CD4-positive, alpha-beta T cell treated with Interleukin-4 for 4 hours (primary cell): ENCODE data around the gene NPHP4.
A peak's percentile ranks its signal among the peaks of the same experiment; 100 is the strongest.

Experiments
- DNase-seq: peaks from one replicate; pipeline ENCODE4 v3.0.0-alpha.2; 2020

NPHP4 gene

DNA sequence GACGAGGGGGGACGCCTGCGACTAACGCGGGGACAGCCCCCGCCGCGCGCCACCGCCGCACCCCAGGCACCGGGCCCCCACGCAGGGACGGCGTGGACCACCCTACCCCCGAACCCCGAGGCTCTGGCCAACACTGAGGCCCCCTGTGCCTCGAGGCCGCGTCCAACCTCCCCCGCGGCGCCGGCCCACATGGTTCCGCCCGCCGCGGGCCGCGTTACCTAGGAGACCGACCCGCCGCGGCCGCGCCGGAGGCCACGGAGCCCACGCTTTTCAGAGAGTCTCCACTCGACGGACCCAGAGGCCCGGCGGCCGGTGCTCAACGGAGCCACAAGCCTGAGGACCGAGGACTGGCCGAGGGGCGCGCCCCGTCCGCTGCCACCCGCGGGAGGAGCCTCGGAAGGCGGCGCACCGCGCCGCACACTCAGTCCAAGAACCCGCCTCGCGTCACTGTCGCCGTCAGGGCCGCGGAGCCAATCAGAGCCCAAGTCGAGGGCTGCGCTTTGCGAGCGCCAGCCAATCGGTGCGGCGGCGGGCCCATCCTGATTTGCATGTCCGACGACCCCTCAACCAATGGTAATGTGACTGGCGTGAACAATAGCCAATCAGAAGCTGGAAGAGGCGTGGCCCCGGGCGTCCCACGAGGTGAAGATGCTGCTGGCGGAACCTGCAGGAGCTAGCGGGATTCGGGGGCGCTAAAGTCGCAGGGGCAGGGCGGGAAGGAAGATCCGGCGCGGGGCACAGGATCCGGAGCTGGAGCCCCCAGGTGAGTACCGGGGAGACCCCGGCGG is at the start of gene NPHP4:
TSS of gene NPHP4 (minus strand) at position 400 of the 788 bp plus-strand sequence. CDS start 6,136 bp downstream, outside the sequence.
- DNase-seq = peak; percentile 100

DNA sequence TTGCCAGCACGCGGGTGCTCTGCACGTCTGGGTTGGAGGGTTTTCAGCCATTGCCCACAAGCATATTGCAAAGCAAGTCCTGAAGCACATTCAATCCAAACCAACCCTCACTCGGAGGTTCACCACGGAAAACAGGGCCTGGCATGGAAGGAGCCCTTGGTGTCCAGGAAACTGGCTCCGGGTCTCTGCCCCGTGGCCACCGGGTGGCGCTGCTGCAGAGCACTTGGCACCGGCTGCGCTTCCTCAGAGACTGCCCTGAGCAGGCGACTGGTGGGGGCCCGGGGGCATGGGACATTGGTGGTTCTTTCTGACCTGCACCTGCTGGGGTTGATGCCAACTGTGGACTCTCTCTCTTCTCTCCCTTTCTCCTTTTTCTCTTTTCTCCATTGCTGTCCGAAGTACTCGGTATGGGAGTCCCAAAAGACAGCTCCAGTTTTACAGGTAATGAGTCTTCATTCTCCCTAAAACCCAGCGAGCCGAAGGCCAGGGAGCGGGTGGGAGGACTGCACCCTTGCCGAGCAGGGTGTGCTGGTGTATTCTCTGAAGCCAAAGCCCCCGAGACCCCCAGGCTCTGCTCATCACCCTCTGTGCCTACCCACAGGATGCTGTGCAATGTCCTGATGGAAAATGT is 49.3 kb upstream of the NPHP4 start:
- no peak for DNase-seq

DNA sequence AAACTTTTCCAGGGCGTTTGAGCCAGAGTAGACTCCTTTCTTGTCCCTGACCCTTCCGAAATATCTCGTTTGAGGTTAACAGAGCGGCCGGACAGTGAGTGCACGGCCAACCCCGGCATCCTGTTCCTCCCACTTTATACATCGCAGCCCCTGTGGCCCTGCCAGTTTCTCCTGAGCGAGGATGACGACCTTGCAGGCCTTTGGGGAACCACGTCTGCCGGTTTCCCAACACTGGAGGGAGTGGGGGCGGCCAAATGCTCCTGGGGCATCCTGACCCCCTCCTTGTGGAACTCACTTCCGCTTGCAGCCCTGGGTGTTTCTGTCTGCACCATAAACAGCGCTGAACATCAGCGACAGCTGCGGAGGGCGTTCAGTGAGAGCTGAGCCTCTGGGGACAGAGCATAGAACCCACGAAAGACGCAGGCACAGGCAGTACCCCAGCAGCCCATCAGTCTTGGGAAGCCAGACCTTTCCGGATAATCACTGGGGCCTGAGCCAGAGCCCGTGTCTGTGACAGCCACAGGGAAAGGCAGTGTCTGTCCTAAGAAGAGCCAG is 48.7 kb upstream of the NPHP4 start:
- DNase-seq = no peak

DNA sequence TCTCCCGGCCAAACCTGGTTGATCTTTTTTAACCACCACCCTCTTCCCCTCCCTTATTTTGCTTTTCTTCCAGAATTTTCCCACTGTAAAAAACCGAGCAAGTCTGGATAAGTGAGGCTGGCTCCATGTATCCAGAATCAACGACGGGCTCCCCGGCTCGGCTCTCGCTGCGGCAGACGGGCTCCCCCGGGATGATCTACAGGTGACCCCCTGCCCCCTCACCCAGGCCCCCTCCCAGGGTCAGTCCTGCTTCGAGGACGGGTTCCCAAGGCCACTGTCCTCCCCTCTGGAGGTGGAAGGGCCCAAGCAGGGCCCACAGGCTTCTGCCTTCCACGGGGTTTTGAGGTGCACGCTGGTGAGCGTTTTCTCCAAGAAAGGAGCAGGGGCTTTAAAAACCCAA is 48.2 kb upstream of the NPHP4 start:
- DNase-seq = no peak

DNA sequence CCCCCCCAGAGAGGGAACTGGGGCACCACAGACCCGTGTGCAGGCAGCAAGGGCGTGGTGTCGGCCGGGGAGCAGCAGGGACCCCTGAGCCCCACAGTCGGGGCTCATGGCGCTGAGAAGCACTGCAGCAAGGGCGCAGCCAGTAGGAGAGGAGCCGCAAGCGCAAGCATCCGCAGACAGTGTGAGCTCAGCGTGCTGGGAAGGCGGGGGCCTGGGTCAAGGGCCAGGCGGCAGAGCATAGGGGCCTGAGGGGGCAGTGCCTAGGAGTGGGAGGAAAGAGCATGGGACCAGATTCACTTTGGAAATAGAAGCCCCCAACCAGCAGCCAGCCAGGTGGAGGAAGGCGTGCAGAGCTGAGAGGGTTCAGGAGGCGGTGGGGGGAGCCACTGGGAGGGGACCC is 46.8 kb upstream of the NPHP4 start:
- DNase-seq = no peak

DNA sequence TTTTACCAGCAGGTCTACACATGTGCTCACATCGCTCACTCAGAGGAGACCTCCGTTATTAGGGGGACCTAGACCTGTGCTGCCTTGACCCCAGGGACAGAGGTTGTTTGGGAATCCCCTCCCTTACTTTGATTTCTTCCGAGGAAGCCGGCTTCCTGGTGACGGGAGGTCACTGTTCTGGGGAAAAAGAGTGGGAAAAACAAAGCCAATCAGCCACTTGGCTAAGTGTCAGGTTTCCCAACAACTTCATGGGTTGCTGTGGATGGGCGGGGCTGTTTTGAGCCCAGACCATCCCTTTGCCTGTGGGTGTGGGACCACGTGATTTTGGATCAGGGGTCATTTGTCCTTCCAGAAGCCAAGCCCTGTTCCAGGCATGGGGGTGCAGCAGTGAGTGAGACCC is 46.4 kb upstream of the NPHP4 start:
- no peak for DNase-seq

DNA sequence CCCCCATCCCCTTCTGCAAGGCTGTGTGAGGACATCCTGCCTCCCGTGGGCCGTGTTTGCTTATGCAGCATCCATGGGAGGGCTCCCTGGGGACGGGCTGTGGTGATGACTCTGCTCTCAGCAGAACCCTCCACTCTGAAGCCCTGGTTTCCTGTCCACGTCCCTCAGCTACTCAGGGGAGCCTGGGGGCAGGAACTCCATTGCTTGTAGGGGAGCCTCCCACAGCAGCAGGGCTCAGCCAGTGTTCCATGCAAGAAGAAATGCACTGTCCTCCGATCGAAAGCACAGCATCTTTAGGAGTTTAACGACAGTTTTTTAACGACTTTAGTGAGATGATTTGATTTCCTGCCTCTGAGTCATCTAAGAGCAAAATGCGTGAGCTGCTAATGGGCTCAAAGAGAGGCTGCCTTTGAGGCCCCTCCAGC is 45.1 kb upstream of the NPHP4 start:
- no peak for DNase-seq

DNA sequence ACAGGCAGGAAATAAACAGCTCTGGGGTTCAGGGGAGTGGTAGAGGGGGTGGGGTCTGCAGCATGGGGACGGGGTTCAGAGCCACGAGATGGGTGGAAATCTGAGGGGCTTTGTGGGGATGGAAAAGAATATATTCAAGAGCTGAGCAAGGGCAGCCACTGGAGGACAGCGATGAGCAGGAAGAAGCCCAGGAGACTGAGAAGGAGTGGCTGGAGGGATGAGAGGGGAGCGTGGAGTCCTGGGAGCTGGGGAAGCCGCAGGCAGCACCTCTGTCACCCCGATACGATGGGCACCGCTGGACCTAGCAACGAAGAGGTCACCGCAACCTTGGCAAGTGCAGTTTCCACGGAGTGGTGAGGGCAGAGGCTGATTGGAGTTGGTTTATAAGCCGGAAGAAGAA is 43.5 kb upstream of the NPHP4 start:
- DNase-seq = no peak

DNA sequence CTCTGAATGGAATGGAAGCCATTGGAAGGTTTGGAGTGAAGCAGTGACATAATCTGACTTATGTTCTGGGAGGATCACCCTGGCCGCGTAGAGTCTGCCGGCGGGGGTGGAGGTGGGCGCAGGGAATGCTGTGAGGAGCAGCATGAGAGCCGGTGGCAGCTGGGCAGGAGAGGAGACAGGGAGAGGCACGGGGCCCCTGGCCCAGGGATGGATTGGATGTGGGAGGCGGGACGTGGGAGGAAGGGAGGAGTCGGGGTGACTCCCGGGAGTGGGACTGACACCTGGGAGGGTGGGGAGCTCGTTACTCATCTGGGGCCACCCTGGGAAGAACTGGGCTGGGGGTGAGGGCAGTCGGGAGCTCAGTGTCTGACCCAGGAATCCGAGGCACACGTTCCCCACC is 43.1 kb upstream of the NPHP4 start:
- DNase-seq = no peak

DNA sequence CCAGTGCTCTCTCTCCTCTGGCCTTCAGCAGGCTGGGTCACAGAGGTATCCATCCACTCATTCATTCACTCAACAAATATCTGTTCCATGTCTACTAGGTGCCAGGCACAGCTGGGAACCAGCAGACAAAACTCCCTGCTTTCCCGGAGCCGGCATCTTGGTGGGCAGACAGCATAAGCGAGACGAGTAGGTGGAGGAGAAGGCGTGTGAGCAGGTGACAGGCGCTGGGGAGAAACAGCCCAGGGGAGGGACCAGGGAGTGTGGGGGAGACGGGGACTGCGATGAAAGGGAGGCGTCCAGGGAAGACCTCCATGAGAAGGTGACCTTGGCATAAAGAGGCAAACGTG is 42.5 kb upstream of the NPHP4 start:
- no peak for DNase-seq

DNA sequence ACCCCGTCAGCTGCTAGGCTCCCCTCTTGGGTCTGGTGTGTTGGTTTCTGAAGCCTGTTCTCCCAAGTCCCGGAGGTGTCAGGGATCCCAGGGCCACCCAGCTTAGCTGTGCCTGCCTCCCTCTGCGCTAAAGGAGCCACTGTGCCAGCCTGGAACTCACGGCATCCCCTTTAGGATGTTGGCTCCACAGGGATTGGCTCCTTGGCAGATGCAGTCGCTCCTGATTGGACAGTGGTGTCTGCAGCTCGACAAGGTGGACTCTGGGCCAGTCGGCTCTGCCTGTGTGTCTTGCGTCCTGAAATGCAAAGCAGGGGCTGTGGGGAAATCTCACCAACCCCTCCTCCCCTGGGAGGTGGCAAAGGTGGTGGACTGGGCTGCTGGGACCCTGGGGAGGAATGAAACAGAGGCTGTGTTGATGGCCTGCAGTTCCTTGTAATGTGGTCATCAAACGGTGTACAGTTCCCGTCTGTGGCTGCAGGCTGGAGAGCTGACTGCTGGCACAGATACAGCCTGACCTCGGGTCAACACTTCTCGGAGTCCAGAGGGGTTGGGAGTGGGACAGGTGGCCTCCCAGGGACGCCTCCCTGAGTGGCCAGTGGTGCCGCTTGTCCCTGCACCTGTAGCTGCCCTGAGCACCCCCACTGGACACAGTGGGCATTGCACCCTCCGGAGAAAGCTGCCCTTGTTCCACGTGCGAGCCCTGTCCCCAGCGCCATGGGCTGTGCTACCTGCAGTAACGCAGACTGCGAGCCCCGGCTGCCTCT is 41.9 kb upstream of the NPHP4 start:
- no peak for DNase-seq

DNA sequence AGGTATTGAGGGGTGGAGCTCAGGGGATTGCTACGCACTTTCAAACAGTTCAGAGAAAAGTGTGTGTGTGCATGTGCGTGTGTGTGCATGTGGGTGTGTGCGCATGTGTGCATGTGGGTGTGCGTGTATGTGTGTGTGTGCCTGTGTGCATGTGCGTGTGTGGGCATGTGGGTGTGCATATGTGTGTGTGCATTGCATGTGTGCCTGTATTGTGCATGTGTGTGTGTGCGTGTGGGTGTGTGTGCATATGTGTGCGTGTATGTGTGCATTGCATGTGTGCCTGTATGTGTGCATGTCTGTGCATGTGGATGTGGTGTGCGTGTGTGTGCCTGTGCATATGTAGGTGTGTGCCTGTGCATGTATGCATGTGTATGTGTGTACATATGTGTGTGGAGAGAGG is 40.9 kb upstream of the NPHP4 start:
- no peak for DNase-seq

DNA sequence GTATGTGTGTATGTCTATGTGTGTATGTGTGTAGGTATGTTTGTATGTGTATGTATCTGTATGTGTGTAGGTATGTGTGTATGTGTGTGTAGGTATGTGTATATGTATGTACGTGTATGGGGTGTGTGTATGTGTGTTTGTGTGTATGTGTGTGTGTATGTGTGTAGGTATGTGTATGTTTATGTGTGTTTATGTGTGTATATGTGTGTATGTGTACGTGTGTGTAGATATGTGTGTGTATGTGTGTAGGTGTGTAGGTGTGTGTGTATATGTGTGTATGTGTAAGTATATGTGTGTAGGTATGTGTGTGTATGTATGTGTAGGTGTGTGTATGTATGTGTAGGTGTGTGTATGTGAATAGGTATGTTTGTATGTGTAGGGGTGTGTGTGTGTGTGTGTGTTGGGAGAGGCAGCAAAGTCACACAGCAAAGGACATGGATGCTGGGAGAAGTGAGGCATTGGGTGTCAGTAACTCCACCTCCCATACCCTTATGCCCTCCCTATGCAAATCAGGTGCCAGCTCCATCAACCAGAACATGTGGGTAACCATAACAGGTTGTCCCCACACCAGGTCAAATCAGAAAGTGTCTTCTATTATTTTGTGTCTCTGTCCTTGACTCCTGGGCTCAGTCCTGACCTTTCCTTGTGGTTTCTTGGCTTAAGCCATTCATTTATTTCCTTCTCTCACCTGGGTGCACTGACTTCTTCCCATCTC is 38.5 kb upstream of the NPHP4 start:
- no peak for DNase-seq

DNA sequence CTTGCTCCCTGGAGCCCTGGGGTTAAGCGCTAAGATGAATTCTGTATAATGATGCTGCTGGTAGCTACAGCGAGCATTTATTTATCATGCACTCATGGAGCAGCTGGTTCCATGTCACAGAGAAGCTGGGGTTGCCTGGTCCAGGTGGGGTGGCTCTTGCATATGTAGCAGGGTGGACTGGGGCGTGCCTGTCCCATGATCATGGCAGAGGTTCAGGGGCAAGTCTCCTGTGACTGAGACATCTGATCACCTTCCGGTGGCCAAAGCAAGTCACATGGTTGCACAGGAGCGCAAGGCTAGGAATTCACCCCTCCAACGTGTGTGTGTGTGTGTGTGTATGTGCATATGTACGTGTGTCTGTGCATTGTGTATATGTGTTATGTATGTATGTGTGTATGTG is 37.9 kb upstream of the NPHP4 start:
- no peak for DNase-seq

DNA sequence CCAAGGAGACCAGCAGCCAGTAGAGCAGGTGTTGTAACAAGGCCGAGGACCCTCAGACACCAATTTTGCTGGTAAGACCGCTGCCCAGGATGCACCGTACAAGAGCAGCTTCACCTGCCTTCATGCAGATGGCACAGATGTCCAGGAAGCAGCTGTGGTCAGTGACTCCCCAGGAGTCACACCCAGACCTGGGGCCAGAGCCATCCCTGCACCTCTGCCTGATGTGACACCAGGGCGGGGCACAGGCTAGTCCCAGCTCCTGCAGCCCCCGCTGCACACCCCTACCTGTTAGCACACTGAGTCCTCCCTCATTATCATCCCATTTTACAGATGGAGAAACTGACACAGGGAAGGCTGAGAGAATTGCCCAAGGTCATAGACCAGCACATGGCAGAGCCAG is 37.1 kb upstream of the NPHP4 start:
- no peak for DNase-seq

DNA sequence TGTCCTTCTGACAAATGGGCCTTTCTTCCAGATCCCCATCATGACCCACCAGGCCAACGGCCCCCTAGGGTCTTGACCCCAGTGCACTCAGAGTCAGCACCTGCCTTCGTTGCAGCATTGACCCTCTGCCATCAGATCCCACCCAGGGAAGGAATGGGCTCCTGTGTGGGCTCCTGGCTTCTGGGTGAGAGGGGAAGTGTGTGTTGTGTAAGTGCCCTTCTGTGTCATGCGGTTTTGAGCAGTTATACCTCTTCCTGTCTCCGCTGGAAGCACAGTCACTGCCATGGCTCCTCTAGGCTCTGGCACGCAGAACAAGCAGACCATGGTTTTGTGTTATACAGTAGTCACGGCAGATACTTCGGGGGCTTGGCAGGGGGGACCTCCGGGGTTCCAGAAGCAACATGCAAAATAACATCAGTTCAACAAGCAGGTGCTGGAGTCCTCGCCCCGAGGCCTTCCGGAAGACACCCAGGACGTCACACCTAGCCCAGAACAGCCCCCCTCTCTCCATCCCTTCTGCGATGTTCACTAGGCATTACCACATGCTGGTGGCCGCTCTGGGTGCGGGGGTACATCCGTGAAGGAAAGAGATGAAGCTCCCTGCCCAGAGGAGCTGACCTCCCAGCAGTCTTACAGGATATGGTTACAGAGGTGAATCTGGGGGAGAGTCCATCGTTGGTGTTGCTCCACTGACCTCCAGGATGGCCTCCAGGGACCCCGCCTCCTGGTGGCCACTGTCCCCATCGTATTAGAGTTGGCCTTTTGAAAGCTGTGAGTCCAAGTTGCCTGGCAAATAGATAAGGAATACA is 36.0 kb upstream of the NPHP4 start:
- peak; percentile 75 for DNase-seq

DNA sequence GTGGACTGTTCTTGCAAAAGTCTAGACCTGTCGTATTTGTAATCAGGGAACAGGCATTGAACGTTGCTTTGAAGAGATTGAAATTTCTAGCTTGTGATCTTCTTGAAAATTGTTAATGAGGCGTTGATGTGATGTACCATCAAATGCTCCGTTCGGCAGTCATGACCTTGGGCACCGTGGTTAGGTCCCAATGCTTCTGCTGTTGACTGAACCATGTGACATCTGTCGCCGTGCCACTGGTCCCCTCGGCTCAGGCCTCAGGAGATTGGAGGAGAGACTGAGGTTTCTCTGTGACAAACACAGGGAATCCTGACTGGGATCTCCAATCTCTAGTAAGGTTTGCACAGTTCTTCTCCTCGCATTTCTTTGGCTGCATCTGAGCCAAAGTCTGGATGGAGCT is 35.4 kb upstream of the NPHP4 start:
- DNase-seq = no peak

DNA sequence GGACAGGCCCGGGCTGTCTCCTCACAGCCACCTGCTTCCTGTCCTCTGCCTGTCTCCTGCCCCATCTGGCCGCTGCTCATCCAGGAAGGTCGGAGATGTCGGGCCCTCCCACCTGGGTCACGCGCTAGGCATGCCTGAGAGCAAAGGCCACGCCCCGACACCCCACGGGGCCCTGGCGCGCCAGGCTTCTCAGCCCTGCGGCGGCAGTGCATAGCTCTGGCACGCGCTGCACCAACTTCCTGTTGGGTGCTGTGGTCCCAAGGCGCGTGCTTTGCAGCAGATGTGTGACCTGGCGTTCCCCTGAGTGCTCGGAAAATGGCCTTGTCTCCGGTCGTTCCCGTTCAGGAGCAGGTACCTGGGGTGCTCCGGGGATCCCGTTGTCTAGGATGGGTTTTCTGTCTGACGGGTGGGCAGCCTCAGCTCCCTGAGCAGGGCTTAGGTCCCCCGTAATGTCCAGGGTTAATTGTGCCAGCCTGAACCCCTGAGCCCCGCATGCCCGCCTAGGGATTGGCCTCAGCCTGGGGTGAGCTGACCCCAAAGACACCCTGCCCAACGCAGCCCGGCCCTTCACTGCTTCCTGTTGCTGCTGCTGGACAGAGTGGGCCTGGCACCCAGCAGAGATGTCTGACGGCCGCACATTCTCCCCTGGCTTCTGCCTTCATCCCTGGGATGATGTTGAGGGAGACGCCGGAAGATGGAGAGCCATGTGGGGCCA is 34.0 kb upstream of the NPHP4 start:
- DNase-seq = peak; percentile 89

DNA sequence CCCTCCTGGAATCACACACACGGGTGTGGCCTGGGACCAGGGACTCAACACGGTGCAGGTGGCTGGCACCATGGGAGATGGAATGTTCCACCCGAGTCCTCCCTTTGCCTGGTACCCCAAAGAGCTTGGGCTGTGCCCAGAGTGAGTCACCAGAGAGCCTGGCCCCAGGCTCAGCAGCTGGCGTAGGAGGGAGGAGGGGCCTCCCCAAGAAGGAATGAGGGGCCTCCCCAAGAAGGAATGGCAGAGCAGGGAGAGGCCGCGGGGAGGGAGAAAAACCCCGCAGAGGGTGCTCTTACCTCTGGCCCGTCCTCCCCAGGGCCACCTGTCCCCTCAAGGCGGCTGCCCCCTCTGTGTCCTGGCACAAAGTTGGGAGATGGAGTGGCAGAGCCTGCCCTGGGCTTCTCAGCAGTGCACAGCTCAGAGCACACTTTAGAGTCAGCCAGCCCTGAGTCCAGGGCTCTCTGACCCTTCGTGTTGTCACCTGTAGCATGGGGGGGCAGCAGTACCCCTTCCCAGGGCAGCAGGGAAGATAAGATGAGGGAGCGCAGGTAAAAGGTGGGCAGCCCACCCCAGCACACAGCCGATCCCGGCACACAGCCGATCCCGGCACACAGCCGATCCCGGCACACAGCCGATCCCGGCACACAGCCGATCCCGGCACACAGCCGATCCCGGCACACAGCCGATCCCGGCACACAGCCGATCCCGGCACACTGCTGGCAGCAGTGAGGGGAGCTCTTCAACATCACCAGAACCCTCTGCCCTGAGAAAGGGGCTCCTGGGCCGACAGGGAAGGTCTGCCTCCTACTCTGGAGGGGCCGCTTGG is 33.3 kb upstream of the NPHP4 start:
- DNase-seq = no peak

DNA sequence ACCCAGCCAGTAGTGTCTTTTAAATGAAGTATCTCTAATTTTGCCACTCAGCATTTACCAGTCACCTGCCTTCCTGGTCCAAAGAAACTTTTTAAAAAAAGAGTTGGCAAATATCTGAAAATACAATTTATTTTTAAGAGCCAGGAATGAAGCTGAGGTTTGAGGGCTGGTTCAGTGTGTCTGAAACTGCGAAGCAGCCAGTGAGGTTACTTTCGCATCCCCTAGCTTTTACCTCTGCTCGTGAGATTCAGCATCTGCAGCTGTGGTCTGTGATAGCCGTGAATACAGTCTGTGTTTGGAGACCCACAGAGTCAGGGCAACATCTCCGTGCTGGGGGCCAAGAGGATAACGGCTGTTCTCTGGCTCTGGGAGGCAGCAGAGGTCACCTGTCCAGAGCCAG is 32.2 kb upstream of the NPHP4 start:
- DNase-seq = no peak

DNA sequence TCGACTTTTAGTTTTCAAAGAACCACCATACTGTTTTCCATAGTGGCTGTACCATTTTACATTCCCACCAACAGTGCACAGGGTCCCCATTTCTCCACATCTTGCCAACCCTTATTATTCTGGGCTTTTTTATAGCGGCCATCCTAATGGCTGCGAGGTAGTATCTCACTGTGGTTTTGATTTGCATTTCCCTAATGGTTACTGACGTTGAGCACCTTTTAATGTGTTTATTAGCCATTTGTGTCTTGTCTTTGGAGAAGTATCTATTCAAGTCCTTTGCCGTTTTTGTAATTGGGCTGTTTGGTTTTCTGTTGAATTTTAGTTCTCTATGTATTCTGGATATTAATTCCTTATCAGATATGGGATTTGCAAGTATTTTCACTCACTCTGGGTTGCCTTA is 31.1 kb upstream of the NPHP4 start:
- DNase-seq = no peak
